GM23338 (cell line): ENCODE results near the gene ATP9A.

Experiments used
- CREB1 ChIP-seq: fragments of 250-450 bp; sonication (Bioruptor Pico); IDR thresholded peaks from 2 replicates; pipeline ENCODE4 v1.5.0; 2020; ENCODE audit warnings: low read depth, mild to moderate bottlenecking, moderate library complexity
- CTCF ChIP-seq, 2 experiments: fragments of 200-600 bp in 1 of 2; sonication (generic) in 1 of 2; conservative IDR thresholded peaks; 2 replicates each; pipeline versions ENCODE4 v1.5.1 to v1.6.1; 2016 to 2017; ENCODE audit warnings: antibody characterized with exemption in 2 of 2, low read depth in 2 of 2, mild to moderate bottlenecking in 2 of 2, moderate library complexity in 1 of 2
- EZH2 ChIP-seq: fragments of 200-600 bp; sonication (generic); IDR thresholded peaks from one replicate; pipeline ENCODE4 v1.8.0; 2017; ENCODE audit warnings: antibody characterized with exemption, mild to moderate bottlenecking, low read depth; ENCODE audit not compliant: unreplicated experiment
- EZH2phosphoT487 ChIP-seq: fragments of 200-600 bp; sonication (generic); IDR thresholded peaks from one replicate; pipeline ENCODE4 v1.8.1; 2018; ENCODE audit warnings: antibody characterized with exemption; ENCODE audit not compliant: unreplicated experiment
- NANOG ChIP-seq: IDR thresholded peaks from 2 replicates; pipeline ENCODE4 v1.6.1; 2016; ENCODE audit warnings: antibody characterized with exemption, borderline replicate concordance
- POLR2AphosphoS5 ChIP-seq: IDR thresholded peaks from 2 replicates; pipeline ENCODE4 v1.6.1; 2016; ENCODE audit warnings: antibody characterized with exemption, low read depth
- REST ChIP-seq: IDR thresholded peaks from one replicate; pipeline ENCODE4 v1.6.1; 2018; ENCODE audit warnings: antibody characterized with exemption; ENCODE audit not compliant: unreplicated experiment
- STAT1 ChIP-seq: IDR thresholded peaks from one replicate; pipeline ENCODE4 v1.6.1; 2016; ENCODE audit warnings: antibody characterized with exemption; ENCODE audit not compliant: unreplicated experiment
- ZNF331 ChIP-seq: fragments of 250-450 bp; sonication (Bioruptor Pico); IDR thresholded peaks from 2 replicates; pipeline ENCODE4 v1.5.0; 2020; ENCODE audit warnings: low read depth, mild to moderate bottlenecking, moderate library complexity

- TF ChIP-seq CTCF (conservative IDR thresholded peaks at IDR 0.05; ENCODE audit: low read depth in 2 of 2) (no peak), POLR2AphosphoS5 (no peak), REST (no peak), EZH2 (no peak), EZH2phosphoT487 (no peak), NANOG (no peak), STAT1 (no peak), CREB1 (CRISPR knock-in tag) (no peak), ZNF331 (CRISPR knock-in tag) (no peak)
Observed at GRCh38 chr20:51807720-51808250, 39.6 kb upstream of the ATP9A start.
